Psoas muscle (tissue), 8 donors: ENCODE results near the gene WBP2NL. TPM values are rescaled to one million over a fixed set of nuclear protein-coding genes. Genes with fewer than 3 reads are reported as not detected.

Experiments used
- ATAC-seq, 4 donors: fragments of 200-7000 bp; cut with Tn5 transposase; one replicate each; pipeline ENCODE4 v1.9.1; 2020; ENCODE audit warnings: moderate library complexity in 3 of 4, mild to moderate bottlenecking in 2 of 4
- DNase-seq, 2 donors: peaks; one replicate each; pipeline ENCODE4 v3.0.0-alpha.2; 2020
- H3K27ac ChIP-seq: fragments of 200-600 bp; one replicate; pipeline ENCODE4 v1.8.0; 2022
- H3K27me3 ChIP-seq, 3 donors: fragments of 200-600 bp in 1 of 3; one replicate each; pipeline versions ENCODE4 v1.6.1 to v1.8.0; 2013 to 2022; ENCODE audit warnings: low read length in 2 of 3, mild to moderate bottlenecking in 2 of 3, moderate library complexity in 1 of 3; ENCODE audit not compliant: insufficient read depth in 3 of 3
- H3K36me3 ChIP-seq, 2 donors: fragments of 200-600 bp in 1 of 2; one replicate each; pipeline versions ENCODE4 v1.6.1 to v1.8.0; 2013 to 2022; ENCODE audit warnings: low read depth in 1 of 2, mild to moderate bottlenecking in 1 of 2, moderate library complexity in 1 of 2; ENCODE audit not compliant: insufficient read depth in 1 of 2
- H3K4me1 ChIP-seq: fragments of 200-600 bp; one replicate; pipeline ENCODE4 v1.8.0; 2022
- H3K4me3 ChIP-seq: fragments of 200-600 bp; one replicate; pipeline ENCODE4 v1.8.0; 2022; ENCODE audit warnings: mild to moderate bottlenecking
- H3K9me3 ChIP-seq: fragments of 200-600 bp; one replicate; pipeline ENCODE4 v1.8.0; 2022
- WGBS, 3 donors: extraction: QIAGEN DNeasy Blood & Tissue Kit; methylation state at CpG; one replicate each; pipeline versions ENCODE4 v1.1.6 to v1.1.7; 2013; 5-methylcytosine and 5-hydroxymethylcytosine counted together
- intact Hi-C, 2 donors: fragments of 100-400 bp; cut with DNase I; formaldehyde crosslinking; loops; one replicate each; pipeline versions ENCODE4 v1.11.0 to v1.14.2; 2022
- polyA plus RNA-seq, 3 donors: library from polyadenylated mRNA; stranded (reverse); fragments of 200-250 nt; gene quantifications; one replicate each; pipeline ENCODE4 v1.2.3, GENCODE V29; 2013
- total RNA-seq, 4 donors: library from RNA; stranded (reverse); fragmentation: NEBNext Ultra II Directional in 2 of 4; extraction: Animal tissue kit (Norgen Biotek cat#: 25700) in 2 of 4; gene quantifications; one replicate each; pipeline versions ENCODE4 v1.2.1 to v1.2.4, GENCODE V29; 2021 to 2023
- TF ChIP-seq, protein P1 (sequence below): fragments of 200-600 bp; IDR thresholded peaks from one replicate; pipeline ENCODE4 v1.8.0; 2022; ENCODE audit warnings: antibody characterized with exemption
- donor health status: healthy with polysubstance abuse.
- donor health status: DM: no; HTN: no; CAD: no; lungs with moderate emphysema.
- donor health status: Bipolar disorder and iron deficiency.
- donor health status: healthy.
- donor health status: DM: yes; HTN: yes; CAD: no.
- donor health status: DM: no; HTN: no; CAD: no.
- donor health status: DM: no; HTN: no; CAD: no.
- donor health status: DM: yes; HTN: yes; CAD: no.

Gene WBP2NL
- total and polyA plus RNA-seq, 7 donors, result 0.22 to 1.7 (median 0.39) TPM; not detected in 1

DNA sequence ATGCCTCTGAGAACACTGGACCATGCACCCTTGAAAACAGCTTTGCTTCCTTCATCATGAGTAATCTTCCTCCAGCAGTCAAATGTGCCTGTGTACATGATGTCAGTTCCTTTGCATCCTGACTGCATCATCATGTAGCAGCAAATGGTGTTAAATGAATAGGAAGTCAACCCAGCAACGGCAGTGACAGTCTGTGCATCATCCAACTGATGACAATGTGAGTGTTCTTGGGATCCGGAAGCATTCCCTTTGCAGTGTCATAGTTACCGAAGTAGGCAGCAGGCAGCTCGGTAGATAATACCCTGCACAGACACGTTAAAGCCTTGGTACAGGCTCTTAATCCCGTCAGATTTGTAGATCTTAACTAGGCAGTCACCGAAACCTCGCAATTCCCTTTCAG, 2.5 kb downstream of the WBP2NL start:
- Histone ChIP-seq H3K4me1 (no peaks in the 10 kb centered on the region), H3K27ac (no peak overlapping the region), H3K4me3 (no peak overlapping the region), H3K27me3 (peaks cover 0 to 2% (median 0%) of the 10 kb centered on the region in 3 donors), H3K9me3 (no peaks in the 10 kb centered on the region), H3K36me3 (peaks cover 0 to 6% of the 10 kb centered on the region in 2 donors)
- WGBS, 3 donors, result 70 to 82% (median 72%) methylated on average over 8 of the region's 8 CpGs
- ATAC-seq (no peak), DNase-seq (no peak)
- TF ChIP-seq, protein P1, sequence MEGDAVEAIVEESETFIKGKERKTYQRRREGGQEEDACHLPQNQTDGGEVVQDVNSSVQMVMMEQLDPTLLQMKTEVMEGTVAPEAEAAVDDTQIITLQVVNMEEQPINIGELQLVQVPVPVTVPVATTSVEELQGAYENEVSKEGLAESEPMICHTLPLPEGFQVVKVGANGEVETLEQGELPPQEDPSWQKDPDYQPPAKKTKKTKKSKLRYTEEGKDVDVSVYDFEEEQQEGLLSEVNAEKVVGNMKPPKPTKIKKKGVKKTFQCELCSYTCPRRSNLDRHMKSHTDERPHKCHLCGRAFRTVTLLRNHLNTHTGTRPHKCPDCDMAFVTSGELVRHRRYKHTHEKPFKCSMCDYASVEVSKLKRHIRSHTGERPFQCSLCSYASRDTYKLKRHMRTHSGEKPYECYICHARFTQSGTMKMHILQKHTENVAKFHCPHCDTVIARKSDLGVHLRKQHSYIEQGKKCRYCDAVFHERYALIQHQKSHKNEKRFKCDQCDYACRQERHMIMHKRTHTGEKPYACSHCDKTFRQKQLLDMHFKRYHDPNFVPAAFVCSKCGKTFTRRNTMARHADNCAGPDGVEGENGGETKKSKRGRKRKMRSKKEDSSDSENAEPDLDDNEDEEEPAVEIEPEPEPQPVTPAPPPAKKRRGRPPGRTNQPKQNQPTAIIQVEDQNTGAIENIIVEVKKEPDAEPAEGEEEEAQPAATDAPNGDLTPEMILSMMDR, result no peak
- intact Hi-C loops, result no loop called here

DNA sequence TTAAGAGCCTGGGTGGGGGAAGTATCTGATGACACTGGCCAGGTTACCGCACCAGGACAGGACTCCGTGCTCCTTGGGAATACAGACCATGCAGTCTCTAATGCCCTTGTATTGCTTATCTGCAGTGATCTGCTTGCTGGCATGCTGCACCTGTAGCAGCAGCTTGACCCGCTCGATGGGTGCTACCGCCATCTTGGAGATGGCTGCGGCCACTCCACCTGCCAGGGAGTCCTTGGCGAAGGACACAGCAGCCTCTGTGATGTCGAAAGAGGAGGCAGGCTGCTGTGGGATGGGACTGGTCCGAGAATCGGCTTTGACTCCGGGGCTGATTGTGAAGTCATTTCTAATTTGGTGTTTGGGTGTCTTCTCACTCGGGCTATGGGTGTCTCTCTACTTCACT, 3.1 kb downstream of the WBP2NL start:
- ATAC-seq, result no peak

DNA sequence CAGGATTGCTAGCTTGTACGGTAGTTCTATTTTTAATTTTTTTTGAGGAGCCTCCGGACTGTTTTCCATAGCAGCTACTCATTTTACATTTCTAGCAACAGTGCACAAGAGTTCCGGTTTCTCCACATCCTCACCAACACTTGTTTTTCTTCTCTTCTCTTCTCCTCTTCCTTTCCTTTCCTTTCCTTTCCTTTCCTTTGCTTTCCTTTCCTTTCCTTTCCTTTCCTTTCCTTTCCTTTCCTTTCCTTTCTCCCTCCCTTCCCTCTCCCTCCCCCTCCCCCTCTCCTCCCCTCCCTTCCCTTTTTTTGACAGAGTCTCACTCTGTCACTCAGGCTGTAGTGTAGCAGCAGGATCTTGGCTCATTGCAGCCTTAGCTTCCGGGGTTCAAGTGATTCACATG, 9.3 kb downstream of the WBP2NL start:
- DNase-seq (no peak), ATAC-seq (no peak)
- TF ChIP-seq, protein P1, result no peak
- H3K4me3 ChIP-seq, result no peak overlapping the region
- H3K27ac ChIP-seq, result no peak overlapping the region
- 57 to 70% (median 67%) methylated on average over 4 of the region's 4 CpGs for WGBS, 3 donors
- peaks cover 22% of the 10 kb centered on the region for H3K9me3 ChIP-seq
- H3K4me1 ChIP-seq, result no peaks in the 10 kb centered on the region
- no peaks in the 10 kb centered on the region for H3K27me3 ChIP-seq
- no peaks in the 10 kb centered on the region for H3K36me3 ChIP-seq
- intact Hi-C loops, result no loop called here

More for the DNA sequence above, 3.1 kb downstream of the WBP2NL start:
- no peak for DNase-seq
- intact Hi-C loops, result no loop called here
- no peaks in the 10 kb centered on the region for H3K4me1 ChIP-seq
- H3K27ac ChIP-seq, result no peak overlapping the region
- H3K36me3 ChIP-seq, result peaks cover 0 to 6% of the 10 kb centered on the region in 2 donors
- H3K27me3 ChIP-seq, result peaks cover 0 to 2% (median 0%) of the 10 kb centered on the region in 3 donors
- no peak overlapping the region for H3K4me3 ChIP-seq
- TF ChIP-seq, protein P1, result no peak
- H3K9me3 ChIP-seq, result no peaks in the 10 kb centered on the region
- 92 to 96% (median 94%) methylated on average over 12 of the region's 12 CpGs for WGBS, 3 donors

DNA sequence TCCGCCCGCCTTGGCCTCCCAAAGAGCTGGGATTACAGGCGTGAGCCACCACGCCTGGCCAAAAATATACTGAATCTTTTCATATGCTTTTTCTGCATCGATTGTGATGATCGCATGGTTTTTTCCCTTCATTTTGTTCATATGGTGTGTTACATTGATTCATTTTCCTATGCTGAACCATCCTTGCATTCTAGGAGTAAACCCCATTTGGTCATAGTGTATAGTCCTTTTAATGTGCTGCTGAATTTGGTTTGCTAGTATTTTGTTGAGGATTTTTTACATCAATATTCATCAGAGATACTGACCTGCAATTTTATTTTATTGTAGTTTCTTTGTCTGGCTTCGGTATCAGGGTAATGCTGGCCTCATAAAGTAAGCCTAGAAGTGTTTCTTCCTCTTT, 12.2 kb downstream of the WBP2NL start:
- no peak for DNase-seq
- H3K4me3 ChIP-seq, result no peak overlapping the region
- intact Hi-C loops, result no loop called here
- no peak overlapping the region for H3K27ac ChIP-seq
- ATAC-seq, result no peak
- H3K36me3 ChIP-seq, result no peaks in the 10 kb centered on the region
- TF ChIP-seq, protein P1, result no peak
- peaks cover 22% of the 10 kb centered on the region for H3K9me3 ChIP-seq
- no peaks in the 10 kb centered on the region for H3K4me1 ChIP-seq
- 92 to 98% (median 95%) methylated on average over 7 of the region's 7 CpGs for WGBS, 3 donors
- H3K27me3 ChIP-seq, result no peaks in the 10 kb centered on the region

DNA sequence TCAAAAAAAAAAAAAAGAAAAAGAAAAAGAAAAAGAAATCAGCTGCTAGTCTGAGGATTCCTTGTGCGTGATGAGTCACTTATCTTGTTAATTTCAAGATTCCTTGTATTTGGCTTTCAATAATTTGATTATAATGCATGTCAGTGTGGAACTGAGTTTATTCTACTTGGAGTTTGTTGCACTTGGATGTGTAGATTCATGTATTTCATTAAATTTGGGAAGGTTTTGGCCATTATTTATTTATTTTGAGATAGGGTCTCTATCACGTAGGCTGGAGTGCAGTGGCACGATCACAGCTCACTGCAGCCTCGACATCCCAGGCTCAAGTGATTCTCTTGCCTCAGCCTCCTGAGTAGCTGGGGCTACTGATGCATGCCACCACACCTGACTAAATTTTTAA, 14.8 kb downstream of the WBP2NL start:
- H3K36me3 ChIP-seq, result no peaks in the 10 kb centered on the region
- H3K27ac ChIP-seq, result no peak overlapping the region
- no peak for DNase-seq
- intact Hi-C loops, result no loop called here
- 79 to 94% (median 90%) methylated on average over 4 of the region's 4 CpGs for WGBS, 3 donors
- H3K4me1 ChIP-seq, result no peaks in the 10 kb centered on the region
- H3K4me3 ChIP-seq, result no peak overlapping the region
- peaks cover 0 to 3% (median 0%) of the 10 kb centered on the region in 3 donors for H3K27me3 ChIP-seq
- TF ChIP-seq, protein P1, result no peak
- peaks cover 22% of the 10 kb centered on the region for H3K9me3 ChIP-seq
- ATAC-seq, result no peak
